ENCODE measurements around the gene GRM4.
"Not testable (repeated sequence)": the region's sequence is repeated elsewhere in the genome, so short reads cannot be mapped to it uniquely, and the experiment has no call there.

Gene GRM4

GRCh38 chr6:34061348-34061747 lies 84.5 kb downstream of the GRM4 start:
- no peak for DNase-seq

DNA sequence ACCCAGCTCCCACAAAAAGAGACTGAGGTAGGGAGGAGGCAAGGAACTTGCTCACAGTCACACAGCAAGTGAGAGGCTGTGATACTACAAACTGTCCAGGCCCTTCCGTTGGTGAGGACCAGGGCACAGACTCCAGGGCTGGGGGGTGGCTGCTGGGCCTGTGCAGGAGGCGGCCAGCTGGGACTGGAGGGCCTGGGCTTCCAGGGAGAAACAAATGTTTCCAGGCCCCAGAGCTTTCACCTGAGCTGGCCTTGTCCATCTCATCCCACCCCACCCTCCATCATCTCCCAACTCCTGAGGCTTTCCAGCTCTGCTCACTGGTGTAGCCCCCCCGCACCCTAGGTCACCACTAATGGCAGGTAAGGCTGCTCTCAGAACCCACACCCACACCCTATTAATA lies 86.0 kb downstream of the GRM4 start:
- DNase-seq: no peak

DNA sequence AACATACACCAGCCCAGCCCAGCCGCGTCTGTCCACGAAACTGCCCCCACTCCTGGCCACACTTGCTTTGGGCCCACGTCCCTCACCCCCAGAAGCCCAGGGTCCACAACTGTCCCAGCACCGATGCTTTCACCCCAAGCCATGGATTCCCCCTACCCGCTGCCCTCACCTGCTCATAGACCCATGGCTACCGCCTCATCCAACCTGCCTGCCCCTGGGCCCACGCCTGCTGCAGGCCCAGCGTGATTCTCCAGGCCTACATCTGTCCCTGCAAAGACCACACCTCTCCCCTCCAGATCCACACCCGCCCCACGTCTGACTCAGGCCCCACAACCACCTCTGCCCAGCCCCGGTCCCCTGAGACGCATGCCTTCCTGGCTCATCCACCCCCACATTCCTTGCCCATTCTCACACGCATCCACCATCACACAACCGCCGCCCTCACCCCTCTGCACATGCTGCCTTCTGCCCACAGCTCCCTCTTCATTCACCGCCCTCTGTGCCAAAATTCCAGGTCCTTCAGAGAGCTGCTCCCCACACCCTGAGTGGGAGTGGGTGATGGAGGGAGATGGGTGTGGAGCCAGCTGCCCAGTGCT lies 86.7 kb downstream of the GRM4 start:
- DNase-seq: no peak

DNA sequence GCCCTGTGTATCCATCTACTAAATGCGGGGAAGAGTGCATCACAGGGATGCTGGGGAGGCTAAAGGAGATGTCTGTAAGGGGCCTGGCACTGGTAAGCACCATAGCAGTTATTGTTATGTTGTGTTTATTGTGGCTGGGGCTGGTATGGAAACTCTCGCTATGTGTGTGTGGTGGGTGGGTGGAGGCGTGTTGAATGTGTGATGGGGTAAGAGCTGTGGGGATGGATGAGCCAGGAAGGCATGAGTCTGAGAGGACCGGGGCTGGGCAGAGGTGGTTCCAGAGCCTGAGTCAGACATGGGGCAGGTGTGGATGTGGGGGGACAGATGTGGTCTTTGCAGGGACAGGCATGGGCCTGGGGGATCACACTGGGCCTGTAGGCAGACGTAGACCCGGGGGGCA lies 88.1 kb downstream of the GRM4 start:
- DNase-seq: no peak

- DNase-seq: no peak
Observed at GRCh38 chr6:34057191-34057590, 88.7 kb downstream of the GRM4 start.

GRCh38 chr6:34056305-34057108 lies 89.4 kb downstream of the GRM4 start:
- peak; percentile 81 for DNase-seq

GRCh38 chr6:34055223-34055933 lies 90.5 kb downstream of the GRM4 start:
- peak; percentile 71 for DNase-seq

DNA sequence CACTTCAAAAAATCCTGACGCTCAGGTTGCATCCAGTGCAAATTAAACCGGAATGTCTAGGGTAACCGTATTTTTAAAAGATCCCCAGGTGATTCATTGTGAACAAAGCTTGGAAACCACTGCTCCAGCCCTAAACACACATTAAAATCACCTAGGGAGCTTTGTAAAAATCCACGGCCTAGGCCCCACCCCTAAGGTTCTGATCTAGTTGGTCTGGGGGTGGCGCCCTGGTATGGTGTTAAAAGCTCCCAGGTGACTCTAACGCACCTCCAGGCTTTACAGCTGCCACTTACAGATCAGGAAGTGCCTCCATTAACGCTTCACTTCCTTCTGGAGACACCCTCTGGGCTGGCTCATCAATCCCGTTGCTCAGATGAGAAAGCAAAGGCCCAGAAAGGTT lies 92.2 kb downstream of the GRM4 start:
- DNase-seq: no peak

DNA sequence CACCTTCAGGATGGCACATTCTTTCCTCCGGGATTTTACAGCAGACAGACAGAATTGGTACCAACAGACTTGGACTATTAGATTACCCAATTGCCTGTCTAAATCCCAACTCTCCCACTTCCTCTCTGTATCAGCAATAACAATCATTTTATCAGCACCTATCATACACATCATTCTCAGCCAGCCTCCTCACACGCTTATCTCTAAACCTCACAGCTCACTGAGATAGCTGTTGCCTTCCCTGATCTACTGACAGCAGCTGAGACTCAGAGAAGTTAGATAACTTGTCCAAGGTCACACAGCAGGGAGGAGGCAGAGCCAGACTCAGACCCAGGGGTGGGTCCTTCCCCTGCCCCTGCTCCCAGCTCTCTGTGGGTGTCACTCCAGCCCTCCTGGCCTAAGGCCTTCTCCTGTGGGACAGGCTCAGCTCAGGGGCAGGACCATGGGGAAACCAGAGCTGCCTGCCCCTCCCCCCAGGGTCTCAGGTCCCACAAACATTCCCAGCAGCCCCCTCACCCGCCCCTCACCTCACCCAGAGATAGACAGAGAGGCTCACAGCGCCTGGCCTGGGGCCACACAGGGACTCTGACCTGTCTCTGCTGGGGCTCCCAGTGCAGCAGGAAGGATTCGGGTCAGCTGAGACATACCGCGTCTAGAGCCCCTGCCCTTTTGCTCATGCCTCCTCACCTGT lies 92.8 kb downstream of the GRM4 start:
- no peak for DNase-seq

DNA sequence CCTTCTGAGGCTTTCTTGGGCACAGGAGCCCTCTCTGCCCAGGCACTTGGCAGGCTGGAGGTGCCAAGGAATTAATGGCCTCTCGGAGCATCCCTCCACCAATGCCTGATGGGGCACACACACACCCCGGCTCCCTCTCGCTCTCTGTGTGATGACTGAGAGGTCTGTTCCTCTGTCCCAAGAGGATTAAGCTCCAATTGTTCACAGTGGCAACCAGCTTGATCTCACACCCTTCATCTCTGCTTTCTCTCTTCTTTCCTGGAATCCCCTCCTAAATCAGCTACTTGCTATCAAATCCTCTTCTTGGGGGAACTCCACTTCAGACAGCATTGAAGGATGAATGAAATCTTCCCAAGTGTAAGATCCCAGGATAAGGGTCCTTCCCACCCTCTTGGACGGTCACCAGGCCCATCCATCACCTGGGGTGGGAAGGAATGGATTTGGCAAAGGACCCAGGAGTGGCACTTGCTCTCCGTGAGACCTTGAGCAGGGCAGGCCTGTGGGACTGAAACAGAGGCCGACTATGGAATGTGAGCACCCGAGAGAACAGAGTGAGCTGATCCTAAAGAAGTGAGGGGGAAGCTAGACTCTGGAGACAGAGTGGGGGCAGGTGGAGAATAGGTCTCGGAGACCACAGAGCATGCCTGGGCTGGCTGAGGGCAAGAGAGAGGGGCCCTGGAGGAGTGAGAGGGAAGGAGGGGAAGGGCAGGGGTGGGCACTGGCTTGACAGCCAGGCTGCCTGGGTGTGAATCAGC lies 93.6 kb downstream of the GRM4 start:
- DNase-seq: no peak

DNA sequence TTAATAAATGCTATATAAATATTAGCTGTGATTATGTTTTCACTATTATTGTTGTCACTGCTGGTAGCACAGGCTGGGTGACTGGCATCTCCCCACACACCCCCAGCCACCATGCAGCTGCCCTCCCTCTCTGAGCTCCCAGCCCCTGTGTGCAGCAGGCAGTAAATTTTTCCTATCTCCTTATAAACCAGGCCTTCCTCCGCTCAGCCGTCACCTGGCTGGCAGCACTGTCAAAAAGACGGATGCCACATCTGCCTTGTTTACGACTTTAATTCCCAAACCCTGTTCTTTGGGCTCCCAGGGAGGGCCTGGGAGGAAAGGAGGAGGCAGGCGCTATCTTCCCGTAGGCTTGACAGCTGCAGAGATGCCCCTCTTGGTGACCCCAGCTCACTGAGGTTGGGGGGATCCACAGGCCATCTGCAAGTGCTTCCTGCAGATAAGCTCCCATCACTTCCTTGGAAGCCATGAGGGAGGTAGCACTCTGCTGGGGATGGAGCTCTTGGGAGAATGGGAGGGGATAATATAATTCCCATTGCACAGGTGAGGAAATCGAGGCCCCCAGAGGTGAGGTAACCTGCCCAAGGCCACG lies 94.5 kb downstream of the GRM4 start:
- DNase-seq: no peak

GRCh38 chr6:34050691-34051090 lies 95.2 kb downstream of the GRM4 start:
- DNase-seq: no peak

DNA sequence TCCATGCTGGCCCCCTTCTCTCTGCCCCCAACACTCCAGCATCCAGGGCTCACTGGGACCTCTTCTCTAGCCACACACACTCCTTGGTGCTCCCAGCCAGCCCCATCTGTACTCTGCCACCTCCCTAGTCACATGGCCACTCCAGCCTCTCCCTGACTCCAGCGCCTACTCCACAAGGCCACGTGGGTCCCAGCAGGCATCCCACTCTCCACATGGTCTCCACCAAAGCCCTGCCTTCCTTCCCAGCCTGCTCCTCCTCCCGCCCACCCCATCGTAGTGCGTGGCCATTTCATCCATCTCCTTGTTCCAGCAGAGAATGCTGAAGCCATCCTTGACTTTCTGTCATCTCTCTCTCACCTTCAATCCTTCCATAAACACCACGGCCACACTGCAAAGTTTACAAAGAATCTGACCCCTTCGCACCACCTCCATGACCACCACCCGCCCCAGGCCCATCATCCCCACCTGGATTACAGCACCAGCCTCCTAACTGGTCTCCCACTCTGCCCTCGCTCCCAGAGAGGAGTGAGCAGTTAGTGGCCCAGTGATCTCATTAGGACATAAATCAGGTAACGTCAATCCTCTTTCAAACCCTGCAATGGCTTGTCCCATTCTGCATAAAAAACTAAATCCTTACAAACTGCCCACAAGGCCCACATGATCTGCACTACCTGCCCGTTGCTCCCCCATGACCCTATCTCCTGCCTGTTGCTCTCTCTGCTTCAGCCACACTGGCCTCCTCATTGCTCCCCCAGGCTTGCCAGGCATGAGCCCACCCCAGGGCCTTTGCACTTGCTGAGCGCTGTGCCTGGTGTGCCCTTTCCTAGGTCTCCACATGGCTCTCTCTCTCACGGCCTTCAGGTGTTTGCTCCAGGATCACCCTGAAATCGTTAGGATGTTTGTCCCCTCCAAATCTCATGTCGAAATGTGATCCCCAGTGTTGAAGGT lies 96.2 kb downstream of the GRM4 start:
- DNase-seq: no peak

GRCh38 chr6:34047913-34048867 lies 97.7 kb downstream of the GRM4 start:
- no peak for DNase-seq

- DNase-seq: no peak
Observed at GRCh38 chr6:34046617-34047016, 99.3 kb downstream of the GRM4 start.

DNA sequence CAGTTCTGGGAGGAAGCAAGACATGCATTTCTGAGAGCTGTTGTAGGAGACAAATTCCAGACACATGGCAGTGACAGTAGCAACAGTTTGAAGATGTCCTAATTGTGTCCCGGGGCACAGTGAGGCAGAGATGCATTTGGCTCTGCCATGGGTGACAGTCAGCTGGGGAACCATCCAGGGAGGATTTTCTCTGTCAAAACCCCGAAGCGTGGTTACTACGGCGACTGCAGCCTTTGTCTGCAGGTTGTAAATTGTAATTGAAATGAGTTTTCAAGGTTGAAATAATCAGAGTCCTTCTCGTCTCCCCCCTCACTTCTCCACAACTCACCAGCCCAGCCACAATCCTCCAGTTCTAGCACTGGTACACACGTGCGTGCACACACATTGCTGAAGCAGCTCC lies 100.1 kb downstream of the GRM4 start:
- DNase-seq: no peak

- DNase-seq: no peak
Observed at GRCh38 chr6:34044945-34045595, 100.8 kb downstream of the GRM4 start.

DNA sequence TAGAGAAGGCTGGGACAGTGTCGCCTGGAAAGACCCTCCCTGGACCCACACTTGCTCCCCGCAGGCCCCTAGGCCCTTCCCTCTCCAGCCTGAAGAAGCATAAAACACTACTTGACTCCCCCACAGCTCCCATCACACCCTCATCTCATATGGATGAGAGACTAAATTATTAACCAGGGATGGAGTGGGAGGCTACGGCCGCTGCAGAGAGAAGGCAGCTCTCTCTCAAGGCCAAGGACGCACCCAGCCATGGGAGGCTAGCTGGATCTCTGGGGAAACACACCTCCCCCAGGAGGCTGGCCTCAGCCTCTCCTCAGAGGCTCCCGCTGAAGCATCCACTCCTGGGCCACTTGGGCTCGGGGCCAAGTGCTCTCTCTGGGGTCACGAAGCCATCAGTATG lies 102.5 kb downstream of the GRM4 start:
- no peak for DNase-seq

GRCh38 chr6:34041998-34042397 lies 103.9 kb downstream of the GRM4 start:
- not testable (repeated sequence) for DNase-seq

Measured in right forelimb (tissue), 1 donor.